Mesothelial cell of epicardium (in vitro differentiated cells): ENCODE data around the gene OTOP1. TPM values are rescaled to one million over a fixed set of nuclear protein-coding genes. Genes with fewer than 3 reads are reported as not detected.
"Not testable (repeated sequence)": the region's sequence is repeated elsewhere in the genome, so short reads cannot be mapped to it uniquely, and the experiment has no call there.

Experiments used
- DNase-seq, 2 experiments: peaks; one replicate each; pipeline ENCODE4 v3.0.0; 2021; ENCODE audit warnings: low spot score in 2 of 2; ENCODE audit not compliant: unreplicated experiment in 2 of 2
- H3K27ac Mint-ChIP-seq: 2 replicates; pipeline ENCODE4 v1.8.0; 2021; ENCODE audit warnings: mixed read lengths
- H3K27me3 Mint-ChIP-seq: 2 replicates; pipeline ENCODE4 v1.8.0; 2021; ENCODE audit warnings: low read depth, mixed read lengths
- H3K36me3 Mint-ChIP-seq: 2 replicates; pipeline ENCODE4 v1.8.0; 2021; ENCODE audit warnings: mixed read lengths
- H3K4me1 Mint-ChIP-seq: 2 replicates; pipeline ENCODE4 v1.8.0; 2021; ENCODE audit warnings: mixed read lengths
- H3K4me3 Mint-ChIP-seq: 2 replicates; pipeline ENCODE4 v1.8.0; 2021; ENCODE audit warnings: mild to moderate bottlenecking, moderate library complexity, mixed read lengths
- H3K9me3 Mint-ChIP-seq: 2 replicates; pipeline ENCODE4 v1.8.0; 2021; ENCODE audit warnings: mixed read lengths
- total RNA-seq: library from RNA; stranded (reverse); gene quantifications from 3 replicates; pipeline ENCODE4 v1.2.1, GENCODE V29; 2021
- TF ChIP-seq, protein P1 (sequence below): fragments of 200-600 bp; sonication (generic); IDR thresholded peaks from one replicate; pipeline ENCODE4 v1.5.0; 2021; ENCODE audit warnings: antibody characterized with exemption; ENCODE audit not compliant: unreplicated experiment

Gene OTOP1
- total RNA-seq, 1 donor from 2014 or later: not detected

GRCh38 chr4:4227510-4228355 is 1.0 kb upstream of the OTOP1 start:
- Mint-ChIP-seq H3K4me1 (no peaks in the 10 kb centered on the region), H3K4me3 (no peak overlapping the region), H3K9me3 (peaks cover 12% of the 10 kb centered on the region), H3K27me3 (peaks cover 86% of the 10 kb centered on the region), H3K27ac (no peak overlapping the region), H3K36me3 (peaks cover 3% of the 10 kb centered on the region)
- TF ChIP-seq, protein P1, sequence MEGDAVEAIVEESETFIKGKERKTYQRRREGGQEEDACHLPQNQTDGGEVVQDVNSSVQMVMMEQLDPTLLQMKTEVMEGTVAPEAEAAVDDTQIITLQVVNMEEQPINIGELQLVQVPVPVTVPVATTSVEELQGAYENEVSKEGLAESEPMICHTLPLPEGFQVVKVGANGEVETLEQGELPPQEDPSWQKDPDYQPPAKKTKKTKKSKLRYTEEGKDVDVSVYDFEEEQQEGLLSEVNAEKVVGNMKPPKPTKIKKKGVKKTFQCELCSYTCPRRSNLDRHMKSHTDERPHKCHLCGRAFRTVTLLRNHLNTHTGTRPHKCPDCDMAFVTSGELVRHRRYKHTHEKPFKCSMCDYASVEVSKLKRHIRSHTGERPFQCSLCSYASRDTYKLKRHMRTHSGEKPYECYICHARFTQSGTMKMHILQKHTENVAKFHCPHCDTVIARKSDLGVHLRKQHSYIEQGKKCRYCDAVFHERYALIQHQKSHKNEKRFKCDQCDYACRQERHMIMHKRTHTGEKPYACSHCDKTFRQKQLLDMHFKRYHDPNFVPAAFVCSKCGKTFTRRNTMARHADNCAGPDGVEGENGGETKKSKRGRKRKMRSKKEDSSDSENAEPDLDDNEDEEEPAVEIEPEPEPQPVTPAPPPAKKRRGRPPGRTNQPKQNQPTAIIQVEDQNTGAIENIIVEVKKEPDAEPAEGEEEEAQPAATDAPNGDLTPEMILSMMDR: no peak
- DNase-seq: no peak

- peaks cover 2% of the 10 kb centered on the region for H3K36me3 Mint-ChIP-seq
- no peak overlapping the region for H3K4me3 Mint-ChIP-seq
- H3K27me3 Mint-ChIP-seq: peaks cover 95% of the 10 kb centered on the region
- no peak for DNase-seq
- no peak overlapping the region for H3K27ac Mint-ChIP-seq
- no peaks in the 10 kb centered on the region for H3K4me1 Mint-ChIP-seq
- H3K9me3 Mint-ChIP-seq: peaks cover 6% of the 10 kb centered on the region
- TF ChIP-seq, protein P1: no peak
Observed at GRCh38 chr4:4225915-4226605, 669 bp downstream of the OTOP1 start.

GRCh38 chr4:4217113-4217512 is 9.6 kb downstream of the OTOP1 start:
- no peak overlapping the region for H3K27ac Mint-ChIP-seq
- no peak overlapping the region for H3K4me3 Mint-ChIP-seq
- no peaks in the 10 kb centered on the region for H3K36me3 Mint-ChIP-seq
- TF ChIP-seq, protein P1: no peak
- H3K9me3 Mint-ChIP-seq: no peaks in the 10 kb centered on the region
- no peak for DNase-seq
- H3K4me1 Mint-ChIP-seq: no peaks in the 10 kb centered on the region
- H3K27me3 Mint-ChIP-seq: peaks cover 60% of the 10 kb centered on the region

DNA sequence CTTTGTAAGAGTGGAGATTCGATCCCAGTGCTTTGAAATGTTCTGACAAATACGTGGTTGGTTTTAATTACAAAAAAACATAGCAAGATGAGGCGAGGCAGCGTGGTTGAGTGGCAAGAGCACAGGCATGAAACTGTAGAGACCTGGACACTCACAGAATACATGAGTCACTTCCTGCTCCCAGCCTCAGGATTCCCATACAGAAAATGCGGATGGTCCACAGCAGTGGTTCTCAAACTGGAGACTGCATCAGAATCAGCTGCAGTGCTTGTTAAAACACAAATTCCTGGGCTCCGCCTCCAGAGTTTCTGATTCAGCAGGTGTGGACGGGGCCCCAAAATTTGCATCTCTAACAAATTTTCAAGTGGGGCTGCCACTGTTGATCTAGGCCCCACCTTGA is 10.1 kb downstream of the OTOP1 start:
- no peak for DNase-seq
- TF ChIP-seq, protein P1: no peak
- H3K36me3 Mint-ChIP-seq: no peaks in the 10 kb centered on the region
- no peak overlapping the region for H3K27ac Mint-ChIP-seq
- no peaks in the 10 kb centered on the region for H3K4me1 Mint-ChIP-seq
- H3K27me3 Mint-ChIP-seq: peaks cover 60% of the 10 kb centered on the region
- H3K9me3 Mint-ChIP-seq: no peaks in the 10 kb centered on the region
- H3K4me3 Mint-ChIP-seq: no peak overlapping the region

- not testable (repeated sequence) for H3K36me3 Mint-ChIP-seq, H3K27ac Mint-ChIP-seq, H3K9me3 Mint-ChIP-seq, H3K4me1 Mint-ChIP-seq, DNase-seq, H3K4me3 Mint-ChIP-seq
- peaks cover 67% of the 10 kb centered on the region for H3K27me3 Mint-ChIP-seq
Observed at GRCh38 chr4:4213674-4214073, 13.1 kb downstream of the OTOP1 start.

GRCh38 chr4:4206204-4206603 is 20.5 kb downstream of the OTOP1 start:
- Mint-ChIP-seq H3K9me3 (no peaks in the 10 kb centered on the region), H3K27me3 (peaks cover 77% of the 10 kb centered on the region), H3K36me3 (no peaks in the 10 kb centered on the region), H3K4me1 (no peaks in the 10 kb centered on the region), H3K4me3 (no peak overlapping the region), H3K27ac (no peak overlapping the region)
- DNase-seq: no peak
- TF ChIP-seq, protein P1: no peak
